Upper lobe of left lung (tissue), 4 donors: ENCODE measurements around the gene OR7D4.

Experiments
- CTCF ChIP-seq, 6 experiments: fragments of 450-650 bp in 4 of 6; fragments of 200-600 bp in 2 of 6; sonication (generic) in 2 of 6; IDR thresholded peaks; one replicate each; pipeline ENCODE4 v1.5.1; 2016 to 2019; ENCODE audit warnings: antibody characterized with exemption in 6 of 6
- POLR2AphosphoS5 ChIP-seq, 2 donors: sonication (generic); formaldehyde crosslinking; IDR thresholded peaks; one replicate each; pipeline ENCODE4 v1.5.1; 2017; ENCODE audit warnings: antibody characterized with exemption in 2 of 2

DNA sequence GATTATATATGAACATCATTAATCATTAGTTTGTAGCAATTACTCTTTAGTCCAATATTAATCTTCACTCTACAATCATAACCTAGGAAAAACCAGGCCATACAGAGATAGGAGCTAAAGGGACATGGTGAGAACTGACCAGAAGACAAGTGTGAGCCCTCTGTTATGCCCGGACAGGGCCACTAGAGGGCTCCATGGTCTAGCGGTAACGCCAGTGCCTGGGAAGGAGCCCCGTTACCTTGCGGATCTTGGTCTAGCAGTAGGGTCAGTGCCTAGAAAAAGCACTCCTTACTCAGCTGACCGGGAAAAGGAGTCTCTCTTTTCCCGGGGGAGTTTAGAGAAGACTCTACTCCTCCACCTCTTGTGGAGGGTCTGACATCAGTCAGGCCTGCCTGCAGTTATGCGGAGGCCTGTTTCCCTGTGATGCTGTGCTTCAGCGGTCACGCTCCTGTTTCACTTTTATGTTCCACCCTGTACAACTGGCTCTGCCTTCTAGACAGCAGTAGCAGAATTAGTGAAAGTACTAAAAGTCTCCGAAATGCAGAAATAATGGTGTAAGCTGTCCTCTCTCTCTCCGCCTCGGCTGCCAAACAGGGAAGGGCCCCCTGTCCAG is 13.8 kb downstream of the OR7D4 start:
- TF ChIP-seq CTCF (IDR thresholded peaks at IDR 0.05) (peak; percentile 68 to 94 (median 84)), POLR2AphosphoS5 (IDR thresholded peaks at IDR 0.05) (no peak)
